Right hindlimb (tissue), 1 donor: ENCODE results near the gene BCOR.

Experiments
- DNase-seq: peaks from one replicate; pipeline ENCODE4 v3.0.0-alpha.2; 2018

Gene BCOR

GRCh38 chrX:40061871-40062524 lies 35.8 kb downstream of the BCOR start:
- DNase-seq = no peak

DNA sequence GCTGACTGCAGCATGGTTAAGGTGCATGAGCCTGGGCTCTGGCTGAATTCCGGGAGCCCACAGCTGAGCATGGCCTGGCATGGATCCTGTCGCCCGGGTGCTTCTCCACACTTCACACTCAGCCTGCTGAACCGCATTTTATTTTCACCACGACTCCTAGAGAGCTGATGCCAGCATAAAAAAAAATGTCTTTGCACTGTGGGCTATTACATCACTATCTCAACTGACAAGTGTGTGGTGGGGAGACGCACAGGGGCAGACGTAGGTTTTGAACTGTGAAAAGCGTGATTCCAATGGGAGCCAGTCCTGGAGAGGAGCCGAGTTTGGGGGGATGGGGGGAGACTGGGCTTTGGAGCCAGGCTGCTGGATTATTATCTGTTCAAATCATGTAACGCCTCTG lies 36.8 kb downstream of the BCOR start:
- DNase-seq = no peak

DNA sequence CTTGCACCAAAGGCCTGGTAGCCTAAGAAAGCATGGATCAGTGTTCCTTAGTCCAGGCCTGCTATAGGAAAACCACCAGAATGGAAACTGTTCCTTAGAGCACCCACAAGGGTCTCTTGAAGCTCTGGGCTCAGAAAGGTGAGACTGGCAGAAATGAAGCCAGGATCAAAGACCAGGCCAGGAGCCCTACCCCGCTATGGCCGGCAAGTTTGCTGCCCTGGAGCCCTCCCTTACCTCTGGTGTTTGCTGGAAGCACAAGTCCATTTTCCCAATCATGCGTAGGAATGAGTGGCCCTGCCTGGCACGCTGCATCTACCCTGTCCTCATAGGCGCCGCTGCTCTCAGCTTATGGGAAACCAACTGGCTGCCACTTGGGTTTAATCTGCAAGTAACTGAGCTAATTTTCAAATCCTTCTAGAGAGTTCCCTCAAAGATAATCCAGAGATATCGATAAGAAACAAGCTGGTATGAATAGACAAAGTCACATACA lies 37.4 kb downstream of the BCOR start:
- DNase-seq = no peak

GRCh38 chrX:40058719-40059118 lies 39.0 kb downstream of the BCOR start:
- DNase-seq = no peak

- DNase-seq = no peak
Measured at GRCh38 chrX:40057405-40057804, 40.4 kb downstream of the BCOR start.

DNA sequence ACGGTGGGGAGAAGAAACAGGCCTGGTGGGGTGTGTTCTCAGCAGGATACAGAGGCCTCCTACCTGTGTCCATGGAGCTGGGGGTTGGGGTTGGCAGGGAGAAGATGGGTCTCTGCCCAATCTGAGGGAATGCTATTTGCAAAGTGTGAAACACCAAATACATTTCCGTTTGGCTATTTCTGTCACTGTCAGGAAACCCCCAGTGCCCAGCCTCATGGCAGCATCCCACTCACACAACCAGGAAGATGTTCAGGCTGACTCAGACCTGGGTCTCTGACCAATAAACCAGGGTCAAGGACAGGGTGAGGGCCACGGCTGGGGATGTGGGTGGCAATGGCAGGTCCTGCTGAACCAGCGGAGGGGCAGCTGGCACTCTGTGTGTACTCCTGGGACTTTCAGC lies 41.3 kb downstream of the BCOR start:
- no peak for DNase-seq

DNA sequence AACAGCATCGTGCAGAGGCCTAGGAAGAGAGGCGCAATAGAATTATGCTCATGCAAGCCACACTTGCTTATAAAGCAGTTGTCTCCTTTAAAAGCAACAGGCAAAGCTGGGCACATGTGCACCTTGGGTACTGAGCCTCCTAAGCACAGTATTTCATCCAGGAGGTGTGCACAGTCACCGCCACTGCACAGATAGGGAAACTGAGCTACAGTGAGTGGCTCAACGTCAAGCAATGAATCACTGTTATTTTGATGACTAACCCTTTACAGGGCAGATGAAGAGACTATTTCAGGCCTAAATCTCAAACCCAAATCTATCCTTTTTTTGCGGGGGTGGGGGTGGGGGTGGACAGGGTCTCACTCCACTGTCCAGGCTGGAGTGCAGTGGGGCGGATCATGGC lies 42.3 kb downstream of the BCOR start:
- DNase-seq = no peak

GRCh38 chrX:40054793-40055192 lies 43.0 kb downstream of the BCOR start:
- DNase-seq = no peak

GRCh38 chrX:40050532-40050931 lies 47.2 kb downstream of the BCOR start:
- no peak for DNase-seq

DNA sequence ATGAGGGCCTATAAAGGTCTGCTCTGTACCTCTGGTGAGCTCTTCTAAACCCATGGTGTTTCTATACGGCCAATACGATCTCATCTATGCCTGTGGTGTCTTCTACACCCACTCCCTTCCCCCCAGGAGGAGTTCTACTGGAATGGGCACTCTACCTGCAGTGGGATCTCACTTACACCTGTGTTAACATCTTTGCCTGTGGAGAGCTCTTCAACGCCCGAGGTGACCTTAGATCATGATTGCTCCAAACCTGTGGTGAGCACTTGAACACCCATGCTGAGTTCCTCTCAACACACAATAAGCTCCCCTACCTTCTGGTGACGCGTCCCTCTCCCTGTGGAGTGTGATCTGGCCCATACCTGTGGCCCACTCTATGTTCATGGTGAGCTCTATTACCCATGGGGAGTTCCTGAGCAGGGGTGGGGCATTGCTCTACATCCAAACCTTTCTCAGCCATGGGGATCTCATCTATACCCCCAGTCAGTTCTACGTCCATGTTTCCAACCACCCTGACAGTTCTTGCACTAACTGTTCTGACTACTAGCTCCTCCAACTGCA lies 48.6 kb downstream of the BCOR start:
- DNase-seq = no peak

GRCh38 chrX:40047485-40047884 lies 50.3 kb downstream of the BCOR start:
- no peak for DNase-seq

- no peak for DNase-seq
Measured at GRCh38 chrX:40043895-40044294, 53.9 kb downstream of the BCOR start.

- no peak for DNase-seq
Measured at GRCh38 chrX:40041915-40042314, 55.8 kb downstream of the BCOR start.

DNA sequence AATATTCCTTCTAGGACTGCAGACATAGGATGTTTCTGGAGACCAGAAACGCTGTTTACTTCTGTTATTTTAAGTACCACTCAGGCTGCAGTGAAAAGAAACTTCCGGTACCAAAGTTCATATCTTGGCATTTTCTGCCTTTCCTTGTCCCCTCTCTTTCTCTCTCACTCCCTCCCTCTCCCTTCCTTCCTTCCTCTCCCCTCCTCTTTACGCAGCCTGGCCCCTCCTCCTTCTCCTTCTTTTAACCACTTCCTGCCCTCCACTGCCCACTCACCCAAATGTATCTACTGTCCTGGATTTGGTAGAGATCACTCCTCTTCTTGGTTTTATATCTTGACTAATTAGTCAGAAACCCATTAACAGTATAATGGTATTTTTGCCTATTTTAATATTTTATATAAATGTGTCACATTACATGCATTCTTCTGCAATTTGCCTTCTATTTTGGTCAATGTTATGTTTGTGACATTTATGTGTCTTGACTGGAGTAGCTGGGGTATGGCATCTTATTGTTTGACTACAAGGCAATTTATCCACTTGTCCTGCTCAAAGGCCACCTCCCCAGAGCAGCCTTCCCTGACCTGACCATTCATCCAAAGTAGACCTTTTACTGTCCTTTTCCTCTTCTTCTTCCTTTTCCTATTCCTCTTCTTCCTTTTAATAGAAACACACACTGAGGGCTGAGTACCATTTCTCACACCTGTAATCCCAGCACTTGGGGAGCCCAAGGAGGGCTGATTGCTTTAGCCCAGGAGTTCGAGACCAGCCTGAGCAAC lies 56.9 kb downstream of the BCOR start:
- no peak for DNase-seq

GRCh38 chrX:40039887-40040286 lies 57.9 kb downstream of the BCOR start:
- DNase-seq = no peak

DNA sequence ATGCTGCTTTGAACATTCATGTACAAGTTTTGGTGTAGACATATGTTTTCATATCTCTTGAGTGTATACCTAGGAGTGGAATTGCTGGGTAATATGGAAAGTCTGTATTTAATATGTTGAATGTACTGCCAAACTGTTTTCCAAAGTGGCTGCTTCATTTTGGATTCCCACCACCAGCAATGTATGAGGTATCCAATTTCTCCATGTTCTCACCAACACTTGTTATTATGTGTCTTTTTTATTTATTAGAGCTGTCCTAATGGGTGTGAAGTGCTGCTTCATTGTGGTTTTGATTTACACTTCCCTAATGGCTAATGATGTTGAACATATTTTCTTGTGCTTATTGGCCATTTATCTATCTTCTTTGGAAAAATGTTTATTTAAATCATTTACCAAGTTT lies 60.4 kb downstream of the BCOR start:
- no peak for DNase-seq

GRCh38 chrX:40035726-40036125 lies 62.0 kb downstream of the BCOR start:
- no peak for DNase-seq

DNA sequence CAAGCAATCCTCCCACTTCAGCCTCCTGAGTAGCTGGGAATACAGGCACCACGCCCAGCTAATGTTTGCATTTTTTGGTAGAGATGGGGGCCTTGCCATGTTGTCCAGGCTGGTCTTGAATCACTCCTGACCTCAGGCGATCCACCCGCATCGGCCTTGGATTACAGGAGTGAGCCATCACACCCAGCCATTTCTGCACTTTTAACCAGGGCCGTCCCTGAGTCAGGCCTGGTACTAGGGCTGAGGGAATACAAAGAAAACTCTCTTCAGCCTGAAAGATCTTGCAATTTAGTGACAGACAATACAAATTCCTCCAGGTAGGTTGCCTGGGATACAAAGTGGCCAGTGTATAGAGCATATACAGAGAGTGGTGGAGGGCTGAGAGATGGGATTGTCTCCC lies 65.8 kb downstream of the BCOR start:
- no peak for DNase-seq

DNA sequence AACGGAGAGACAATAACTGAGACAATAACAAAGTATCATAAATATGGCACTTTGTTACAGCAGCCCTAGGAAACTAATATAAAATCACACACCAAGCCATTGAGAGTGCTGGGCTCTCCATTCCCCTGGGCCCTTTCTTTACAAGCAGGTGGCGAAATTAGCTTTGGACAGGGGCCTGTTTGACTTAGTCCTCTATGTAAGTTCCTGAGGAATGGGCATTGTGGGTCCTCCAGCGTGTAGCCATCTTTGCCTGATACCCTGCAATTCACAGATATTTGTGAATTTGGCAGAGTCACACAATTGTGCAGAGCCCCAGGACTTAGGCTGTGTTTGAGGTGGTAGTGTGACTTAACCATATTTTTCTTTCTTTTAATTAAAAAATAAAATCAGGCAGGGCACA lies 67.6 kb downstream of the BCOR start:
- DNase-seq = no peak

DNA sequence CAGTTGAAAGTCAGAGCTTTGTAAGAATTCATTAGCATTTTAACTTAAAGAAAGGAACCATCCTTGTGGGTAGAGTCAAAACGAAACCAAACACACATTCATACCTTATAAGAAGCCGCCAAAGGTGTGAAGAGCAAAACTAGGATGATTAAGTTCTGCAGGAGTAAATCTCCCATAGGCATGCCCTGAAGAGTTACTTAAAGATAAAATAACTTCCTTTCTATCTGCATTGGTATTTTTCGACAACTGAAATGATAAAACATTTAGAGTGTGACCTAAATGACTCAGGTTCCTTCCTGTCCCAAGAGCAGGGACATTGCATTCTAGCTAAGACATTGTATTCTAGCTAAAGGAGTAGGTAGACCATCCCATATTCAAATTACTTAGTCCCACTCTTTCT lies 75.3 kb downstream of the BCOR start:
- no peak for DNase-seq

DNA sequence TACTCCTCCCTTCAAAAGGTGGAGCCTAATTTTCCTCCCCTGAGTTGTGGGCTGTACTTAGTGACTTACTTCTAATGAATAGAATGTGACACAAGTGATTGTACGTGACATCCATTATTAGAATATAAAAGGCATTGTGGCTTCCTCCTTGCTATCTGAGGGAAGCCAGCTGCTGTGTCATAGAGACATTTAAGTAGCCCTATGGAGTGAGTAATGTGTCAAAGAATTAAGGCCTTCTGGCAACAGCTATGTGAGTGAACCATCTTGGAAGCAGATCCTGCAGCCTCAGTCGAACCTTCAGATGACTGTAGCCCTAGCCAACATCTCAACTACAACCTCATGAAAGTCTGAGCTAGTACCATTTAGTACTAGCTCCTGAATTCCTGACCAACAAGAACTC lies 76.1 kb downstream of the BCOR start:
- DNase-seq = no peak

- DNase-seq = no peak
Measured at GRCh38 chrX:40019541-40019940, 78.2 kb downstream of the BCOR start.

- no peak for DNase-seq
Measured at GRCh38 chrX:40018041-40018440, 79.7 kb downstream of the BCOR start.

DNA sequence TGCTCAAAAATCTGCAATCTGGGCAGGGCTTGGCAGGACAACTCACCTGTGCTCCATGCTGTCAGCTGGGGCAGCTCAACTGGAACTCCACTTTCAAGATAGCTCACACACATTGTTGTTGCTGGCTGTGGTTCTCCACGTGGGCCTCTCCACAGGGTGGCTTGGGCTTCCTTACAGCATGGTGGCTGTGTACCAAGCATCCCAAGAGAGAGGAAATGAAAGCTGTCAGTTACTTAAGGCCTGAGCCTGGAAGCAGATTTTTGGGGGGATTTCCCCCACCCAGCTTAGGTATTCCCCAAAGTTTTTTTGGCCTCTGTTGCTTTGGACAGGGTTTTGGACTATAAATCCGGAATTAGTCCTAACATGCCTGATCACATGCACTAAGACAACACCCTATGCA lies 81.0 kb downstream of the BCOR start:
- DNase-seq = no peak
